Left renal pelvis (tissue), 4 donors: ENCODE measurements around the gene BZW1. TPM values are rescaled to one million over a fixed set of nuclear protein-coding genes. Genes with fewer than 3 reads are reported as not detected.
"Not testable (repeated sequence)": the region's sequence is repeated elsewhere in the genome, so short reads cannot be mapped to it uniquely, and the experiment has no call there.

Experiments
- DNase-seq, 4 donors: peaks; one replicate each; pipeline ENCODE4 v3.0.0-alpha.2; 2013; ENCODE audit warnings: low read depth in 4 of 4, low spot score in 3 of 4
- polyA plus RNA-seq, 4 donors: library from polyadenylated mRNA; unstranded; fragments of 120-200 nt; gene quantifications; one replicate each; pipeline ENCODE4 v1.2.1, GENCODE V29; 2013; ENCODE audit not compliant: insufficient read length in 4 of 4

The BZW1 gene
- polyA plus RNA-seq, 4 donors = 223 to 287 (median 254) TPM

DNA sequence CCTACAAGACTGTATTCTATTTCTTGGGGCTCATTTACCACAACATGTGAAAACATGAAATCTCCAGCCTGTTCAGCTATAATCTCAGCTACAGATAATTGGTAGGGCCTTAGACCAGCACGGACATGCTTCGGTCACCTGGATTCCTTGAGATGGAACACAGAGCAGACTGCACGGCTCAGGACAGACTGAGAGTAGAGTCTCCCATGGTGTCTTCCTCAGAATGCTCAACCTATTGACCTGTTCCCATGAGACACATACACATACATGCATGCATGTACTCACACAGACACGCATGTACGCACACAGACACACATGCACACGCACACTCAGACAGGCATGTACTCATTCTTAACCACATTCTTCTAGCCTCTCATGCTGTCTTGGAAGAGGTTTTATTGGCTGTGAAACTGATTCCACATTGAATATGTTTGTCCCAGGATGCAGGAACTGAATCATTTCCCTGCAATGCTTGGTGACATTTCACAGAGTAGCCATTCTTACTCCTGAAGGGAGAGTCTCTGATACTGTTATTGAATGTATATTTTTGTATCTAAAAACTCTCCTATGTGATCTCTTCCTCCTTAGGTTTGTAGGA is 23.5 kb upstream of the BZW1 start:
- DNase-seq = no peak

DNA sequence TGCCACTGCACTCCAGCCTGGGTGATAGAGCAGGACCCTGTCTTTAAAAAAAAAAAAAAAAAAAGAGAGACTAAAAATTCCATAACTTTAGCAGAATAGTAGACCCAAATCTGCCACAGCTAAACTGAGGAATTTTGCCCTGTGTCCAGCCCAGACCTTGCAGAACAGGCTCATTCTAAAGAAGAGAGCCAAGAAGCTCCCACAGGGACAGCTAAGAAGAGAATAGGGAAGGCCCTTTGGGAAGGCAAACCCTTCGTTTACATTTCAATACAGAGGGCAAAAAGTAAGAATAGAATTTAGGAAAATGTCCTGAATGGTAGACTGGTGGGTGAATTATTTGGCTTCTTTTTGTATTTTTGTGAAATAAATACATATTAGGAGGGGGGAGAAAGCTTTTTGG is 21.5 kb upstream of the BZW1 start:
- no peak for DNase-seq

DNA sequence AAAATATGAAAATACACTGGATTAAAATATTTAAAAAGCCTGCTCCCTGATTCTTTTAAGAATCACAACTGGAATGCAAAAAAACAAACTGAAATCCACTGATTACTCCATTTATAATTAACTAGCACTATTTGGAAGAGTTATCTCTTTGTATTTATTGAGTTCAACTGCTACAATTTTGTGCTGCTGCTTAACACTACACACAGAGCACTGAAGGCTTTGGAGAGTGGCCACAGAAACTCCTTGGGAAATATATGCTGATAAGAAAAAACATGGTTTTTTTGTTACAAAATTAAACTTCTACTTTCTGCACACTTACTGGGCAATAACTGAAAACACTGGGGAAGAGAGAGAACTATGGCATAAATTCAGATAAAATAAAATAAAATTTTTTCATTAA is 19.8 kb upstream of the BZW1 start:
- DNase-seq = no peak

DNA sequence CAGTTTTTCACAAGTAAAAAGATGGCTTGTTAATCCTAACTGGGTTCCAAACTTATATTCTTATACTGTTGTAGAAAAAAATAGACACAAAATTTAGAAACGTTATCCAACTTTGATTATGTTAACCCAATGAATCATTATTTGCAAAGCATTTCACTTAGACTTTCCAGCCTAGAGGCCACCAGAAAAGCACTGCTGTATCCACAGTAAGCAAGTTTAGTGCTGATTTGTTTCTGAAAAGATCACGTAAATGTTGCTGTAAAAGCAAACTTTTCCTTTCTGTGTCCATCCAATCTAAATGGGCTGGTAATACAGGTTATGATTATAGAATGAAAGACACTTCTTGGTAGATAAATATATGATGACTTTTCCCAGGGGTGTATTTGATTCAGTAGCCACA is 17.6 kb upstream of the BZW1 start:
- DNase-seq = no peak

DNA sequence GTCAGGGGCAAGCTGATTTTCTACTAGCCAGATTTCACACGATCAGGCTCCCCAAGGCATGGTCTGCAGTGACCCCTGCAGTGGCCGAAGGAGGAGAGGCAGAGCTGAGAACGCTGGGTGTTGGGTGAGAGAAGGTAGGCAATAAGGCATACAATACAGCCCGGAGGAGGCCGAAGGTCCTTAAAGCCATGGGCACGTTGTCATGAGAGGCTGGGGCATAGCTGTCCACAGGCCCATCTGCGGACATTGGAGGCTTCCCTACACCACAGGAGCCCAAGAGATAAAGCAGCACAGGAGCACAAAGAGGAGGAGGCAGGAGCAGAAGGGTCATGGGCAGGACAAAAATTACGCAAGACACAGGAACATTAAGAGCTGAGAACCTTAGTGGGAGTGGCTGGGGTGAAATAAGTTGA is 16.7 kb upstream of the BZW1 start:
- no peak for DNase-seq

DNA sequence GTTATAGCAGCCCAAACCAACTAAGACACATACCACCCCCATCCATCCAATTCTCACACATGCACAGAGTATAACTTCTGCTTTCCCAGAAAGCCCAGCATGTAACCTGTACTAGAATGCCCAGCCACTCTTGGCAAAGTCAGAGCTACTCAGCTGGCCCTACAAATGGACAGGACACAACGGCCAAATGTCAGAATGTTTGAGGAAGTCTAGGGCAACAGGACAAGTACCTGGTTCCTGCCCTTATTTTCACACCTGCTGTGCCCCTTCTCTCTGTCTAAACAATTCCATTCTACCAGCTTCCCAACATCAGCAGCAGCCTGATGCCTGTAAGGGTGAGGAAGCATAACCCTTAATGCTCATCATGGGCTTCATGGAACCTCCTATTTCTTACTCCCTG is 15.1 kb upstream of the BZW1 start:
- no peak for DNase-seq

DNA sequence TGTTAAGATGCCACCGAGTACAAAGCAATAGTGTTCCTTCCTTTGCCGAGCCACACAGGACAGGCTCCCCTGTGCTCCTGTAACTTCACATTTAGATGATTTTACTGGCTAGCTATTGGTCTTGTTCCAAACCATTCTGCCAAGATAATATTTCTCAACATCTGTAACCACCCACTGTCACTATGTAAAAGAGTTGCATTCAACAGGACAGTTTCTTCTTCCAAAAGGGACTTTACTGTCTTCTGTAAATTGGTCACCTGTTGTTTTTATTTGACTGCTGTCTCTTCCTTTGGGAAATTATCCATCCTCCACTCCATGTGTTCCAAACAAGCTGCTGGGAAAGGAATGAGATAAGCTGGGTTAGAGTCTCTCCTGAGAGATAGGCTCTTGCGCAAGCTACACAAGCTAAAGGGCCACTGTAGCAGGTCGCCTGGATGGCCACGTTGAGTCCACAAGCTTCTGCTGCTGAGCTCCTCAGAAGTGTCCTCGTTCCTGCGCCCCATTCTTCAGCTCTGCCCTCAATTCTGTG is 14.4 kb upstream of the BZW1 start:
- no peak for DNase-seq

DNA sequence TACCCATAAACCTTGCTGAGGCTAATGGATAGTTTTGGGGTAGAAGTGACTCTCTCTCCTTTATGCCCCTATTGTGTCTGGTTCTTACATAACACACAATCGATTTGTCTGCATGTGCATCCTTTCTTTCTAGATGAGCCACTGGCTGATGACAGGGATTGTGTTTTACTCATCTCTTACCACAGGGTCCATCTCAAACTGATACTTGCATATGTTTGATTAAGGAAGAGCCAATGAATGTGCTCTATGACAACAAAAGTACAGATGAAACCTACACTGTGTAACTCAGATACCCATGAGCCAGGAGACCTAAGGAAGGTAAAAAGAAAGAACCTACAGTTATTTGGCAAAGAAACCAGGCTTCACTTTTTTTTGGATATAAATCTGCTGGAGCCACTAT is 13.2 kb upstream of the BZW1 start:
- no peak for DNase-seq

DNA sequence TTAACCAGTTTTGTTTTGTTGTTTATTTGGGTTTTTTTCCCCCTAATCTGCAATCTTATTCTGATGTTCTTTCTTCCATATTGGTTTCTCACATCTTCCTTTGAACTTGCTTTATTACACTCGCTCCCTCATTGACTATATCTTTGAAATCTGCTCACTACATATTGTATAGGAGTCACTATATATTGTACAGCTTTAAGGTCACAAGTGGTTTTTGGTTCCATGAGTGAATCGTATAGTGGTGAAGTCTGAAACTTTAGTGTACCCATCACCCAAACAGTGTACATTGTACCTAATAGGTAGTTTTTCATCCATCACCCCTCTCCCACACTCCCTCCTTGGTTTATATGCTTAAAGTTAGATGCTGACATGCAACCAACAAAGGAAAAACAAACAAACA is 11.3 kb upstream of the BZW1 start:
- DNase-seq = no peak

DNA sequence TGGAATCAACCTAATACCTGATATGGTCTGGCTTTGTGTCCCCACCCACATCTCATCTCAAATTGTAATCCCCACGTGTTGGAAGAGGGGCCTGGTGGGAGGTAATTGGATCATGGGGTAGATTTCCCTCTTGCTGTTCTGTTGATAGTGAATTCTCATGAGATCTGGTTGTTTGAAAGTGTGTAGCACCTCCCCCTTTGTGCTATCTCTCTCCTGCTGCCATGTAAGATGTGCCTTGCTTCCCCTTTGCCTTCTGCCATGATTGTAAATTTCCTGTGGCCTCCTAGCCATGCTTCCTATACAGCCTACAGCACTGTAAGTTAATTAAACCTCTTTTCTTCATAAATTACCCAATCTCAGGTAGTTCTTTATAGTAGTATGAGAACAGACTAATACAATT is 10.3 kb upstream of the BZW1 start:
- DNase-seq = not testable (repeated sequence)

DNA sequence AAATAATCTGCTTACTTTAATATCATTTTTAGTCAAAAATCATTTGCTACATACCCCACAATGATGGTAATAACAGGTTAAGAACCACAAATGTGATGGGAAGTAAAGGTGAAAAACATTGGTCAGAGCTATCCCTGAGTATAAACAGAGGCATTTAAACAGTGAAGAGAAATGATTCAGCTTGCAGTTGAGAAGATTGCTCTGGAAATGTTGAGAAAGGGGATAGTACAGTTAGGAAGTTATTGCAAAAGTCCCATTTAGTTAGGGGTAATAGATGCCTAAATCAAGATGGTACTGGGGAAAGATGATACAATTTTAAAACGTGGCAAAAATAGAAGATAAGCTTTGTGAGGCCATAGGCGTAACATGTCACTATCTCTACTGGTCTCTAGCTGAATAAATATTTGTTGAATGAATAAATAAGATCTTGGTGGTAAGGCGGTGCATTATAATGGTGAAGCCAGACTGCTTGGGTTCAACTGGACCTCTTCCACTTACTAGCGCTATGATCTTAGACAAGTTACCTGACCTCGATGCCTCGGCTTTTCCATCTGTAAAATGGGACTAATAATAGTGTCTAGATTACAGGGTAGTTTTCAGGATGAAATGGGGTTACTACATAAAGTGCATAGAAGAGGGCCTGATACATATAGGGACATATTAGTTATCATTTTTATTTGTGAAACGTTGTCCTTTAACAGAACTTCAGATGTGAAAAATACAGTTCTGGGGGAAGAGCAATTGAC is 2.0 kb upstream of the BZW1 start:
- DNase-seq = no peak

DNA sequence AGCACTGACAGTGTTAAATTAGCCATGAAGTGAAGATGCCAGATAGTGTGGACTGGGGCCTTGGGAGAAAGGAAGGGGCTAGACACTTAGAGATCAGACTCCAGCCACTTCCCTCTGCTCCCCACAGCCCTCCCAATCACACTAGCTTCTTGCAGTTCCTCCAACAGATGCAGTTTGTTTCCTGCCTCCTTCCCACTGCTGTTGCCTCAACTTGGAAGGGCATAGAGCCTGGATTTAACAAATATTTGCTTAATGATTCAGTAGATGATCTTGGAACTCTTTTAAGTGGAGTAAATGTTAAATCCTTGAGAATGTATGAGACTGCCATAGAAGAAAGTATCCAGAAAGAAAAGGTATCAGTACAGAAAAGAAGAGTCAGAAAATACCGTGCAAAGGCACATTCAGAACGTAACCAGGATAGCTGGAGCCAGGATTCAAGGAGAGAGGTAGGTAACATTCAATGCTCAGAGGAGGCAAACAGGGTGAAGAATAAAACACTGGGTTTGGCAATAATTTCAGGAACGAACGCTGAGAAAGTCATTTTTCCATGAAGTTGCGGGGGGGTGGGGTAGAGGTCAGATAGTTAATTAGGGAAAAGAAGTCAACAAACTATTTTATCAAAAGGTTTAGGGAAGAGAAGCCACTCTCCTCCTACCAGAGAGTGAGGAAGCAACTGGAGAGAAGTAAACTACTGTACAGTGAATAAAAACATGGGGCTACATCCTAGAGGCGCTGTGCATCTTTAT is 1.3 kb upstream of the BZW1 start:
- DNase-seq = no peak

DNA sequence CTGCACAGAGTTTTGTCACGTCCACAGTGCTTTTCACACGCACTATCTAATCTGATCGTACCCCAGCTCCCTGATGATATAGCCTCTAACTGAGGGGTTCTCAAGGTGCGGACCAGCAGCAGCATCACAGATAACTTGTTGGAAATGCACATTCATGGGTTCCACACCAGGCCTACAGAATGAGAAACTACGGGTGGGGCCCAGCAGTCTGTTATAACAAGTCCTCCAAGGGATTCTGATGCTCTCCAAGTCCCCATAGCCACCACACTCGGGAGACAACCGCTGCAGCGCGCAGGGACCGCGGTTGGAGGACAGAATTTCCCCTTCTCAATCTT is 745 bp upstream of the BZW1 start:
- no peak for DNase-seq

DNA sequence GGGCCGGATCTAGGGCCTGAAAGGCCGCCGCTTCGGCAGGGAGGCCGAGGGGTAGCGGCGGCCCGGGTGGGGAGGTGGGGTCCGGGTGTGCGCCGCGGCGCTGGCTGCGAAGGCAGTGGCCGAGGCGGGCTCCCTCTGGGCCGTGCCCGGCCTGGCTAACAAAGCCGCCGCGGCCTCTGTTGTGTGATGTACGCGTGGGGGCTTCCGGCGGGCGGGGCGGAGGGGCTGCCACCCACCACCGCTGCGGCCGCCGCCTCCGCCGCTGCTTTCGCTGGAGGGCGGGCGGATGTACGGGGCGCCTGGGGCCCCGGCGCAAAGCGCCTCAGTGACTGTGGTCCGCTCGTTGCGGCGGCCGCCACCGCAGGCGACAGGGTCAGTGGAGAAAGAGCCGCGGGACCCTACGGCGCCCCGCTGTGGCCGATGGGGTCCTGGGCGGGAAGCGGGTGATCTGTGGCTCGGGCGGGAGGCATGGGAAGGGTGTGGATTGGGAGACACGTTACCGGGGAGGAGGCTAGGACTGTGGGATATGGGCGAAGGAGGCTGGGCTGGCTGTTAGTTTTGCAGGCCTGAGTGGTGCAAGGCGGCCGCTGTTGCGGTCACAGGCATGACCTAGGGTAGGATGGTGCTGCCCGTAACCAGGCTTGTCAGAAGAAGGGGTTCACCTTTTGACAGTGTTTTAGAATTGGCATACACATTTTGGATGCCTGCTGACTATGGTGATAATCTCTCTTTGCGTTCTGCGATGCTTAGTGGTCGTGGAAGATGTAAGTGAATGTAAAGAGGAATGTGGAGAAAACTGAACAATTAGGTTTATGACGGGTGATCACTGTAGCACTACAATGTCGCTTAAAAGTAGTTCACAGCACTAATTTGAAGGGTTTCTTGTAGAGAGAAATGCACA is 662 bp downstream of the BZW1 start:
- peak; percentile 23 to 39 (median 35) for DNase-seq

DNA sequence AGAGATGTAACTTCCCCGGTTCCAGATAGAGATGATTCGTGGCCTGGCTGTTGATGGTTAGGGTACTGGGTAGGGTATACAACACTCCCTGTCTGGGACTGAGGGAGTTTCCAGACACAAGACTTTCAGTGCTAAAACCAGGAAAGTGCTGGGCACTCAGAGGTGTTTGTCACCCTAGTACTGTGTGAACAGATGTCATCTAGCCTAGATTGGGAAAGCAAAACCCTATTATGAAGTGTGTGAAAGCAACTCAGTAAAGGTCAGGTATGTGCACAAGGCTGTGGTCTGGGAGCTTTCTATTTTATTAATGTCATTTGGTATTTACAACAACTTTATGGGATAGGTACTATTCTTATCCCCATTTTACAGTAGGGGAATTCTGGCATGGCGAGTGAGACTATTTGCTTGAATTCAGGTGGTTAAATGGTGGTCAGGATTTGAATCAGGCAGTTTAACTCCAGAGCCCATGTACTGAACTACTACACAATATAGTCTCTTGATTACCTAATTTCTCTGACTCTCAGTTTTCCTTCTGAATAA is 2.6 kb downstream of the BZW1 start:
- DNase-seq = no peak

DNA sequence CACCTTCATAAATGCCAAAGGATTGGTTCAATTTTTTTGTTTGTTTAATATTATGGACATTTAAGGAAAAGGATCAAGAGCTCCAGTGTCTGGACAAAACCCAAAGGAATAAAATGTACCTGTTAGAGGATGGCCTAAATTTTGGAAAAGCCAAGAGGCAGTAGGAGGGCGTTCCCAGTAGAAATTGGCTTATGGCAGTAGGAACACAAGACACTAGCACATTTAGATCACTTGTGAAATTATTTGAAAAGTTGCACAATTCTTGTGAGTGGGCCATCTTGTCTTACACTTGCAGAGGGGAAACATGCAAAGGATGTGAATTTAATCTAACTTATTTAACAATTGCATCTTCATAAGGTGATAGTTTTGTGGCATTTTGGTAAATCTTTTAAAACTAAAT is 3.2 kb downstream of the BZW1 start:
- DNase-seq = no peak

DNA sequence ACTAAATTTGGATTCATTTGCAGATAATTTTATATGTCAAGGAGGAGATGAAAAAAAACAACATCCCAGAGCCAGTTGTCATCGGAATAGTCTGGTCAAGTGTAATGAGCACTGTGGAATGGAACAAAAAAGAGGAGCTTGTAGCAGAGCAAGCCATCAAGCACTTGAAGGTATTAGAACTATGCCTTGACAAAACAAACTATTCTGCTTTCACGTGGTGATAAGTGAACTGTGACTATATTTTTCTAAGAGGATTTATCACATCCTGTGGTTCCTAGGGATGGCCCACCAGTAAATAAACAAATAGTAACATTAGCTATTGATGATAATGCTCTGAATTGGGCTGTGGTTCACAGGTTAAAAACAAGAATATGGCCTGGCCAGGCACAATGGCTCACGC is 7.0 kb downstream of the BZW1 start:
- not testable (repeated sequence) for DNase-seq

DNA sequence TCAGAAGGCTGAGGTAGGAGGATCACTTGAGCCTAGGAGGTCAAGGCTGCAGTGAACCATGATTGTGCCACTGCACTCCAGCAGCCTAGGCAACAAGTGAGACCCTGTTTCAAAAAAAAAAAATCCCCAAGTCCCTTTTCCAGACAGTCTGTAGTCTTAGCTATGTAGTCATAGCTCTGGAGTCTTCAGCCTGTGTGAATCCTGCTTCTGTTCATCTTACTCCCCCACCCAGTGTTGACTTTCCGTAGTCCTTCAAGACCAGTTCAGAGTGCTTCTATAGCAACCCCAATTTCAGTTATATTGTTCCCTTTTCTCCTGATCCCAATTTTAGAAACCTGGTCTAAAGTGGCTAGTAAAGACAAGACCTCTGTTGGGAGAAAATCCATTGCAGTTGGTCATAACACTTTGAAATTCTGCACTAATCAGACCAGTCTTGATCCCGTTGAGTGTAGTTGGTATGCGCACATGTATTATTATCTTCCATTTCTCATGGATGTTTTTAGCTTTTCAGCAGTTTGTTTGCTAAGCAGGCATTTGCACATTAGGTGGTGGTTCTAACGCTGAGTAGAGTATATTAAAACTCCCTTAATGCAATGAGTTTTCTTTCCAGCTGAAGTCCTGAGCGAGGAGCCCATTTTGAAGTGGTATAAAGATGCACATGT is 9.0 kb downstream of the BZW1 start:
- DNase-seq = no peak

DNA sequence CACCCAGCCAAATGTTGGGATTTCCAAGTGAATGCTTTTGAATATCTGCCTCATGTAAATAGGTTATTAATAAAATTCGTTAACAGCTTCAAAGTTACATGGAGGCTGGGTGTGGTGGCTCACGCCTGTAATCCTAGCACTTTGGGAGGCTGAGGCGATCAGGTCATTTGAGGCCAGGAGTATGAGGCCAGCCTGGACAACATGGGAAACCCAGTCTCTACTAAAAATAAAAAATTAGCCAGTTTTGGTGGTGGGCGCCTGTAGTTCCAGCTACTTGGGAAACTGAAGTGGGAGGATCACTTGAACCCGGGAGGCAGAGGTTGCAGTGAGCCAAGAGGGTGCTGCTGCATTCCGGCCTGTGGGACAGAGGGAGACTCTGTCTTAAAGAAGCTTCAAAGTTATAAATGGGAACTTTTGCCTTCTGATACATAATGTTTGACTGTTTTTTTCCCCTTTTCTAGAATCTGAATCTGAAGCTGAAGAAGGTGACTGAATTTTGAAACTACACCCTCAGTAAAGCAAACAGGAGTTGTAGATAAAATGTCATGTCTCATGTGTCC is 10.1 kb downstream of the BZW1 start:
- DNase-seq = no peak

DNA sequence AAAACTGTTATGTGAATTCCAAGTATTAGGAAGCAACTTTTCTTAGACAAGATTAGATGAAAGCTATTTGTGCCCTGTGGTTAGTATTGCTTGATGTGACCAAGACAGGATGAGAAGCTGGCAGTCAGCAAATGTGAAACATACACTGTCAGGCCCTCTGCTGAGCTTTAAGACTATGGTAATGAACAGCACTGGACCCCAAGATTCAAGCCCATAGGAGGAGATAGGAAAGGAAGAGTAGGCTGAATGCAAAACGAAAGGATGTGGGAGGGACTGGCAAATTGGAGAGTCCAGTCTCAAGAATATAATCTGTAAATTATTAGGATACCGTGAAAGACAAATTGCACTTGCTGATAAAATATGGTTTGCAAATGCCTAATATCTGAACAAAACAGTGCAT is 16.4 kb downstream of the BZW1 start:
- DNase-seq = no peak
